GM19452 (cell line): ENCODE data around the gene MDP1.
"Not testable (repeated sequence)": the region's sequence is repeated elsewhere in the genome, so short reads cannot be mapped to it uniquely, and the experiment has no call there.

Experiments used
- ATAC-seq: cut with Tn5 transposase; IDR thresholded peaks from one replicate; pipeline ENCODE4 v1.9.1; 2021; ENCODE audit not compliant: unreplicated experiment

Gene MDP1

DNA sequence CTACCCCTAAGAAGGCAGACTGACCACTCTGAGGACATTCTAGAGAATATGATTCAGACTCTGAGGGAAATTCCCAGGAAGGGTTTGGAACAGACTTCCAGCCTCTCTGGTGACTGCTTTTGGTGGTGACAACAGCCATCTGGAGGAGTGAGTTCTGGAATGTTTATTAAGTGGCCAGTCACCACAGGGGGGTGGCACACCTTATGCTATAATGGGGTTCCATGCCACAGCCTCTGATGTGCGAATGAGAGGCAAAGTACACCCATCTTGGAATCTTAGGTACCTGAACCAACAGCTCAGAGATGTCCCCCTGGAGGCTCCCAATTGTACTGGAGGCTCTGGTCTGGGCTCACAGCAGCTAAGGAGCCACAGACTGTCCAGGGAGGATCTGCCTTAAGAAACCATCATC lies 36.0 kb upstream of the MDP1 start:
- no peak for ATAC-seq

DNA sequence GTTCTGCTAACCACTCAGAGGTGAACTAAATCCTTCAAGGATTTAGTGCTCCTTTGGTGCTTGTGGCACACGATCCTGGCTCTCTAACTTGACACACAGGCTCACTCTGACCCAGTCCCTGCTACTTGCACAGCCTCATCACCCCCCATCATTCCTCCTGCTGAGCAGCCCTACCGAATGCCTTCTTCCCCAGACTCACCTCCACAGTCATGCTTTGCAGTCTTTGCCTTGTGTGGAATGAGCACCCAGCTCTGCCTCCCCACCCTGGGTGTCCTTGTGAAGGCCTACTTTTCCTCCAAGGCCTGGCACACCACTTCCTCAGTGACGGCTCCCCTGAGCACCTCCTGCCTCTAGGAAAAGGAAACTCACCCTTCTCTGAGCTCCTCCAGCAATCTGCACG lies 34.5 kb upstream of the MDP1 start:
- no peak for ATAC-seq

DNA sequence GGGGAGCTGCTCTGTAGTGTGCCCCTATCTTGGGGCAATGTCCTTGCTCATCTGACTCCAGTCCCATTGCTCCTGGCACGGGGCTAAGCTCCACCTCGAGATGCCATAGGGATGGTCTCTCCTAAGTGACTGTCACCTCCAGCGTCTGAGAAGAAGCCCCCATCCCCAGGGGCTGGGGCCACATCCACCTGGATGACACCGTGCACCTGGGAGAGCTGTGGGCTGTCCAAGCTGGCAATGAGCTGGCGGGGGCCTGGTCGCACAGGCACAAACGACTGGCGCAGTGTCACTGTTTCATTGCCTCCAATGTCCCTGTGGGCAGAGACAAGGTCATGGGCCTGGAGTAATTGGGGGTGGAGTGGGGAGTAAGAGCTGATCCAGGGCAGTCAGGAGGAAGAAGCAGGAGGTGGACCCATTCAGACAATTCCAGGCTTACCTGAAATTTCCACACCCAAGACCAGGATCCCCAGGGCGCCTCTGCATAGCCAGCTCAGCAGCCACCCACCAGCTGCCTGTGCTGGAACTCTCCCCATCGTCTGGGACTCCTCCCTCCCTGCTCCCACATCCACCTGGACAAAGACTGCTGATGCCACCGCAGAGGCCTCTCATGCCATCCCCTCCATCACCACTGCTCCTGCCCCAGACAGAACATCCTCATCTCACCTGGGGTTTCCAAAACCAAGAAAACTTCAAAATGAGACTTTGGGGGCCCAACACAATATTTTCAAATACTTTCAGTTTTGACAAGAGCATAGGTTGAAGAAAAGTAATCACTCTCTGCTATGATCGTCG lies 33.6 kb upstream of the MDP1 start:
- no peak for ATAC-seq

DNA sequence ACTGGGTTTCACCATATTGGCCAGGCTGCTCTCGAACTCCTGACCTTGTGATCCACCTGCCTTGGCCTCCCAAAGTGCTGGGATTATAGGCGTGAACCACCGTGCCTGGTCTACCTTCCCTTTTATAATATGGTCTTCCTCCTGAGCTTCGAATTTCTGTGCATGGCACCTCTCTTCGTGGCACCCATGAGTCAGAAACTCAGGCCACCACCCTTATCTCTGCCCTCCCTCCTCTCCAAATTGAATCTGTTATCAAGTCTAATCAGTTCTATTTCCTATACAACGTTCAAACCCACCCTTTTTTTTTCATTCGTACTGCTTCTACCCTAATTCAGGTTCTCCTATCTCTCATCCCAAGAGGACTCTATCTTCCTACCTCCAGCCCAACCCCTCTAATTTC lies 31.6 kb upstream of the MDP1 start:
- ATAC-seq, result no peak

DNA sequence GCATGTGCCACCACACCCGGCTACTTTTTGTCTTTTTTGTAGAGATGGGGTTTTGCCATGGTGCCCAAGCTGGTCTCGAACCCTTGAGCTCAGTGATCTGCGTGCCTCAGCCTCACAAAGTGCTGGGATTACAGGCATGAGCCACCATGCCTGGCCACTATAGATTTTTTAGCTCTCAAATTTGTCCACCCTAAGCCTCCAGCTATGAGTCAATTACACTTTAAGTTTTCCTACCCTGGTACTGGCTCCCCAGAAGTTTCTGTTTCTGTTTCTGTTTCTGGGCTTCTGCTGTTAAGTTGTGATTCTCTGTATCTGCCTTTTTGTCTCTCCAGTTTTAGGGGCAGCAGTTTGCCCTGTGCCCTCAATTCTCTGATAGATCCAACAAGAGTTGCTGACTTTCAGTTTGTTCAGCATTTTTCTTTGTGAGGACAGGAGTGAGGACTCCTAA lies 30.9 kb upstream of the MDP1 start:
- ATAC-seq, result no peak

DNA sequence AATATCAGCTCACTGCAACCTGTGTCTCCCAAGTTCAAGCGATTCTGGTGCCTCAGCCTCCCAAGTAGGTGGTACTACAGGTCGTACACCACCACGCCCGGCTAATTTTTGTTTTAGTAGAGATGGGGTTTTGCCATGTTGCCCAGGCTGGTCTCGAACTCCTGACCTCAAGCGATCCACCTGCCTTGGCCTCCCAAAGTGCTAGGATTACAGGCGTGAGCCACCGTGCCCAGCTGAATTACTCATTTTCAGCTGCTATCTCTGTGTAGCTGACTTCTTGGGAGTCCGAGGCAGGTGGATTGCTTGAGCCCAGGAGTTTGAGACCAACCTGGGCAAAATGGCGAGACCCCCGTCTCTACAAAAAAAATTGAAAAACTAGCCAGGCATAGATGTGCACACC lies 29.5 kb upstream of the MDP1 start:
- not testable (repeated sequence) for ATAC-seq

DNA sequence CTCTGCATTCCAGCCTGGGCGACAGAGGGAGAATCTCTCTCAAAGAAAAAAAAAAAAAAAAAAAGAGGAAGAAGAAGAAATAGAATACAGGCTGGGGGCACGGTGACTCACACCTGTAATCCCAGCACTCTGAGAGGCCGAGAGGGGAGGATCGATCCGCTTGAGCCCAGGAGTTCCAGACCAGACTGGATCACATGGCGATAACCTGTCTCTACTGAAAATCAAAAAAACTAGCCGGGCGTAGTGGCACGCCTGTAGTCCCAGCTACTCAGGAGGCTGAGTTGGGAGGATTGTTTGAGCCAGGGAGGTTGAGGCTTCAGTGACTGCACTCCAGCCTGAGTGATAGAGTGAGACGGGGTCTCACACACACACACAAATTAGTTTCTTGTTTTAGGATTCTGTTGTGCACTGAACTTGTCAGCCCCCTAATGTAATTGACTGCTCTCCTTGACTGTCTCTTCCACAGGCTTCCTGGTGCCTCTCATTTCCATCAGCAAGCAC lies 27.5 kb upstream of the MDP1 start:
- ATAC-seq, result no peak

DNA sequence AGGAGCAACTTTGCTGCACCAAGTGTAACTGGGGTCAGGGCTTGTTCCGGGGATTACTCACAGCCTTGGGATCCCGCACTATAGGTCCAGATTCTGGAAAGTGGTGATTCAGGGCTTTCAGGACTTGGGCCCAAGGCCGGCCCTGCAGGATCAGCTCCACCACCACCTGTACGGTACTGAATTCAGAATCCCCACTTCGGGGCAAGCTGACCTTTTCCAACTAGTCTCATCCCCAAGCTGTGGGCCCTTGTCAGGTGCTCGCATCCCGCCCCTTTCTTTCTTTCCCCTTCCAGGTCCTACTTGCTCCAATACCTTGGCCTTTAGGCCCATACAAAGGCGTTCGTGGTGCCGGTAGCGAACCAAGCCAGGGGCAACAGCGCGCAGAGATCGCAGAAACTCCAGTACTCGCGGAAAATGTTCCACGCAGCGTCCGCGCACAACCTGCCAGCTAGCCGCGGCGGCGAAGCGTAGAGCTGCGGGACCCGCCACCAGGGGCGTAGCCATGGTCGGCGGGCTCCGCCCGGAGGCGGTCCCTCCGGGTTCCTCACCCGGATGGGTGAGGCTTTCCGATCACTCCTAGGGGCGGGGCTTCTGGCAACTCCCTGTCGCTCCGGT lies 26.1 kb upstream of the MDP1 start:
- peak; percentile 76 for ATAC-seq

DNA sequence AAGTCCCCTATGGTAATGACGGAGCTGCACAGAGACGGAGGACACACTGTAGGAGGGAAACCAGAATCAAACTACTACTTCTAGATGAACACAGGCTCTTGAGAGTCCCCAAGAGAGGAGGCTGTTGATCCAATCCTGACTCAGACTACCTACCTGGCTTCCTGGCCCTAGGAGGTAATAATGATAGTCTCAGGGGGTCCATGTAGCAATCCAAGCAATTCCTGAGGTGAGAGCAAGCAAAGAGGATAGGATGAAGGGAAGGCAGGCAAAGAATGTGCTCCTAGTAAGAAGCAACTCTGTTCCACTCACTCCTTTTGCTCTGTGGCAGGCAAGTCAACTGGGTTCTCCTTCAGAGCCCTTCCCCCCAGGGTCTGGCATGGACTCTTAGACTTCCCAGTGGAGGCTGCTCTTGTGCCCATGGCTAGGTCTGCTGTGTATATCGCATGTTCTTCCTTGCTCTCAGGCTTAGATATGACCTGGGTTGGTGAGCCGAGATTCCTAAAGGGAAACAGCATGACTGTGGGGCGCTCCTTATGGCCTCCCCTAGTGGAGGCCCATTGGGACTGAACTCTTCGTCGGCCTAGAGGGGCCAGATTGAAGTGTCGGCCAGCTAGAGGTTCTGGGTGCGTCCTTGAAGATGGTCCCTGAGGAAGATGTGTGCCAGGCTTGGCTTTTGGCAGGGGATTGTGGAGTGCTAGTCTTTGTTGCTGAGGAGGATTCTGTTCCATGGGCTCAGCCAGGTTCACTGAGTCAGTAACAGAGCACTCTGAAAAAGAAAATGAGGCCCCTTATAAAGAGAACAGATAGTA lies 24.4 kb upstream of the MDP1 start:
- ATAC-seq, result no peak

DNA sequence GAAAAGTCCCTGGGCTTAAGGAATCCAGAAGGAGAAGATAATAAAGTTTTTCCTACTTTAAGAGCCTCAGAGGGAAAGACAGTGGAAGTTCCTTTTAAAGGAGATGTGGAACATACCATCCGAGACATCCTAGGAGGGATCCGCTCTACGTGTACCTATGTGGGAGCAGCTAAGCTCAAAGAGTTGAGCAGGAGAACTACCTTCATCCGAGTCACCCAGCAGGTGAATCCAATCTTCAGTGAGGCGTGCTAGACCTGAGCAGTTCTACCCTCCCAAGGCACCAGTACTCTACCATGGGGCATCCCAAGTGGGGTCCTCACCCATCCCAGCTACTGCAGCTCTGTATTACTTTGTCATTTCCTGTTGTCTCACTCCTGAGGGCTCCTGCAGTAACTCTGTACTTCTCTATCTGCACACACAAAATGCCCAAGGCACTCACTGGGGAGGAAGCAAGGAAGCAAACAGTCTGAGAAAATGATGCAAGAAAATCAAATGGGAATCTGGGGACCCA lies 22.7 kb upstream of the MDP1 start:
- no peak for ATAC-seq

DNA sequence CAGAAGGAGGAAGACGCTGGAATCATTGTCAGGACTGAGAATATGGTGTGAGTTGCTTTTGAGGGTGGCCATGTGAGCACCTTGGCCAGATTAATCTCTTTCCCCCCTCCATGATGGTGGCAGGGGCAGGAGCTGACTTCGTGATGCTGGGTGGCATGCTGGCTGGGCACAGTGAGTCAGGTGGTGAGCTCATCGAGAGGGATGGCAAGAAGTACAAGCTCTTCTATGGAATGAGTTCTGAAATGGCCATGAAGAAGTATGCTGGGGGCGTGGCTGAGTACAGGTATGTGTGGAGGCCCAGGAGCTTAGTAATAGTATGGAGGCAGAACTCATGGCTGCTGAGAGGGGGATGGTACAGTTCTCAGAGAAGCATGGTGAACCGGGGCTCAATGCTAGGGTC lies 22.3 kb upstream of the MDP1 start:
- ATAC-seq, result no peak

DNA sequence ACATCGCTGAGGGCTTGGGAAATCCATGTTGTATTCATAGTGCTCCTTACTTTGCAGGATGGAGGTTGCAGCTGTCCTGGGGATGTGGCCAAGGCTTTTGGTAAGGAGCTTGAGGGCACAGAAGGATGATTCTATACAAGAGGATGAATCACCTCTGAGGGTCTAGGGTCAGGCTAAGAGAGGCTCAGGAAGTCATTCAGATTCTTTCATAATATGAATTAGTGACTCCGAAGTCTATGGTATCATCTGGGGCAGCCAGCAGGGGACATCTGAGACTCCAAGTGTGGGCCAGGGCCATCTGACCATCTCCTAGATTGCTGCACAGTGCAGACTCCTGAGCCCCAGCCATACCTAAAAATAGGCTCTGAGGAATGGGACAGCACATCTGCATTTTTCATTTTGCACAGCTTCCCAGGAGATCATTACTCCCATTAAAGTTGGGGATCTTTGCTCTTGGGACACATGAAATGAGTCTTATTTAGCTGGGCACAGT lies 21.6 kb upstream of the MDP1 start:
- no peak for ATAC-seq

DNA sequence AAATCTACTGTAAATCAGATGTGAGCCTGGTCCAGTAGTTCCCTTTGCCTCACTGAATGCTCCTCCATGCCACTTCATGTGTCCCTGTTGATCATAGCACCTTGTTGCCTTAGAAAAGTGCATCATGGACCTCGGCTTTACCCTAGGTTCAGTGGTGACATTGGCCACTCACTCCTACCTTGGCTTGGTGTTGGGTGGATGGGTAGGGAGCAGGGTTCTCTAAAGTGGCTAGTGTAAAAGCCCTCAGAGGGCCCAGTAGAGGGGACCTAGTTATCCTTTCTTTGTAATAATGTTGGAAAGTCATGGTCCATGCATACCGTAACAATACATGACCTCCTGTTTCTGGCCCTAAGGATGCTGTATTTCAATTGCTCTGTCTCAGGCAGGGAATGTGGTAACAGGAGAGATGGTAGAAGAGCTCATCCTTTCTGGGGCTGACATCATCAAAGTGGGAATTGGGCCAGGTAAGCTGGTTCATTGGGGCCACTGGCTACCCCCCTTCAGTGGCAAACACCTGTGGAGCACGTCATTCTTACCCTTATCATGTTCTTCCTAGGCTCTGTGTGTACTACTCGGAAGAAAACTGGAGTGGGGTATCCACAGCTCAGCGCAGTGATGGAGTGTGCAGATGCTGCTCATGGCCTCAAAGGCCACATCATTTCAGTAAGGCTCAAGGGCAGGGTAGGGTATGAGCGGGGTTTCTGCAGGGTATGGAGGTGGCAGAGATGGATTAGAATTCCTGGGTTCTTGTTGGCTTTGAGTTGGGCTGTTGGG lies 21.0 kb upstream of the MDP1 start:
- no peak for ATAC-seq

DNA sequence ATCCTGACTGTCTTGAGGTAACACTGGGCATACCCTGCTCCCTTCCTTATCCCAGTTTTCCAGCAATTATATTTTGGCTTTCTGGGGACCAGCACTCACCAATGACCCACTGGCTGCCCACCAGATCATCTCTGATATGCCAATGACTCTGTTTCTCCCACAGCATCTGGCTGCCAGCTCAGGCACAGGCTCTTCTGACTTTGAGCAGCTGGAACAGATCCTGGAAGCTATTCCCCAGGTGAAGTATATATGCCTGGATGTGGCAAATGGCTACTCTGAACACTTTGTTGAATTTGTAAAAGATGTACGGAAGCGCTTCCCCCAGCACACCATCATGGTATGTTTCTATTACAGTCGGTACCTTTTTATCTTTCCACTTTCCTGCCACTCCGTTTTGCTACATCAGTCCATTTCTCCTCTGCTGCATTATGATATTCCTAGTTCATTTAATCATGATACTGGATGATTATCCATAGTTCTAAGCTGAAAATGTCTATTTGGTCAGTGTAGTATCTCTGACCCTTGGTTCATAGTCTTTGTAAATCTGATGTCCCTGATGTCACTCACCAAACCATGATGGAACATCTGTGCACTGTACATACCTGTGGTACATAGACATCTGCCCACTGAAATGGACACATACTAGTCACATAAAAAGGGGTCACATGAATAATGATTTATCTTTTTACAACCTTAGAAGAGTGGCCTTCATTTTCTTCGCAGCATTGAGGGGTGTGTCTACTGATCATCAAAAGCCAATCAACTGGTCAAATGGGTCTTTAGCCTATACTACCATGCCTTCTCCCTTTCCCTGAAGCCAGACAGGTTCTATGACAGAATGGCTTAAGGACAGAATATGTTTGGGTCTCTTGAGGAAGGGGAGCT lies 20.2 kb upstream of the MDP1 start:
- ATAC-seq, result no peak

DNA sequence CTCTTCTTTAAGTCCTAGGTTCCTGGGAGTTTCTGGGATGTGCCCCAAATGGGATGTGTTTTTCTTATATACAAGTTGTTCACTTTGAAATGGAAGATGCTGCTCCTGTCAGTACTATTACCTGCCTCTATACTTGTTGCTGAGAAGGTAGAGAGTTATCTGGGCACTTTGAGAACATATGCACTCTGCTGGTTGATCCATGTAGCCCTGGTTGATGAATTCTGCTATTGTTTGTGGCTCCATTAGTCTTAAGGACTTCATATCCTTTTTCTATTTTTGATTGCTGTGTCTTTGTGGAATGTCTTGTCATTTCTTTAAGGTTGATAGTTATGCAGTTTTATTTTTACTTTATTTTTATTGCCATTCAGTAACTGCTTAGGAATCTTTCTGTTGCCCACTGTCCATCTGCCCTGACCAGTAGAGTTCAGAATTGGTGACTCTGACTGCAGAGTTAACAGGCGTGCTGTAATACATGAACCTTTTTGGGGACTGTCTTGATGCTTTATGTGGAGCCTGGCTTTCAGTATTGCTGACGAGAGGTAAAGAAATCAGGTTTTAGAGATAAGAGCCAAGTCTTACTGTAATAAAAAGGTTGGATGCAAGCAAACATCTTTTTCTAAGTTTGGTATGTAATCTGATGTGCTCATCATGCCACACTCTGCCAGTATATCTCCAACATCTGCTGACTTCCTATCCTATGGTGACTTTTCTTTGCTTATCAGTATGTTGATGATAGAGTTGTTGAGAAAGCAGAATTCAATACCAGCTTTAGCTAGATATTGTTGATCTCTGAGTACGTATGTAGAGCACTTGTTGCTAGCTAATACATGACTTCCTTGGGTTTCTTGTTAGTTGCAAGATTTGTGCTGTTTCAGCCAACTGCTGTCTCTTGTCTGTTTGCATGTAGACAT lies 18.5 kb upstream of the MDP1 start:
- ATAC-seq, result no peak

DNA sequence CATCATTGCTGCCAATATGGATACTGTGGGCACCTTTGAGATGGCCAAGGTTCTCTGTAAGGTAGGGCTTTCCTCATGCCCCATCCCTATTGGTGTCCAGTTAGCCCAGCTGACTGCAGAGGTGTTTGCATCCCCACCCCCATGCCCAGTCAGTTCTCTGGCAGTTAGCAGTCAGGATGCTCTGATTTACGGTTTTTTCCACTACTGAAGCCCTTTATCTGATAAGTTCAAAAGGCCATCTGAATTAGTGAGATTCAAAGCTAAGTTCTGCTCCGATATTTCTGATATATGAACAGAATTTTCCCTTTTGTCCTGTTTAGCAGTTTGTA lies 17.6 kb upstream of the MDP1 start:
- no peak for ATAC-seq

DNA sequence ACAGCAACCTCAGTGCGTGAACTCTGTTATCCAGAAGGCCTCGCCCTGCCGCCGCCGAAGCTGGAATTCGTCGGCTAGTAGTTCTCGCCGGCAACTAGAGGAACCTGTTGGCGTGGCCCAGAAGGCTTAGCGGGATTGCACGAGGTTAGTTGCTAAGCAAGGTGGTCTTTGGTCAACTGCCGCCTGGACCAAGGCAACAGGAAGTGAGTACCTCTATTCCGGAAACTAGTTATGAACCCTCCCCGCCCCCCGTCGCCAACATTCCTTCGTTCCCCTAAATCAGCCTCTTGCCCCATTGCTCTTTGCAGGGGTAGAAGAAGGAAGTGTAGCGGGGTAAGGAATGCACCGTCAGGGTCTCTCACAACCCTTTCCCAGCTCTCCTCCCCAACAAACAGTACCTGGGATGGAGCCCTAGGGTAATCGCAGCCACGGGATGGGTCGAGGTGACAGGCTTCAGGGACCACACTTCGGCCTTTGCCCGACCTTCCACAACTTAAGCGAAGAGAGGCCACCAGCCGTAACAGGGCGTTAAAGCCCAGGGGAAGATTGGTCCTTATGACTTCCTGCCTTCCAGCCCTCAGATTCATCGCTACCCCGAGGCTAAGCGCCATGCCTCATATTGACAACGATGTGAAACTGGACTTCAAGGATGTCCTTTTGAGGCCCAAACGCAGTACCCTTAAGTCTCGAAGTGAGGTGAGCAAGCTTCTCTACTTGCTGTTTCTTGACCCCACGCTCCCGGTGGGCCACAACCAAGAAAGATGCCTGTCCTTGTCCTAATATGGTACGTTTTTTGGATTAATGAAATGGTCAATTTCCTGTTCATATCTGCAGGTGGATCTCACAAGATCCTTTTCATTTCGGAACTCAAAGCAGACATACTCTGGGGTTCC lies 17.0 kb upstream of the MDP1 start, which contains the start of gene GMPR2:
Gene GMPR2 (plus strand): TSS at position 285 of the 893 bp plus-strand sequence. CDS start 325 bp downstream, at position 610.
- ATAC-seq, result peak; percentile 57
